Activated naive CD4-positive, alpha-beta T cell treated with Interleukin-2 at 50 U/mL for 16 hours (primary cell): Measurements from ENCODE around the gene MMP2.

ENCODE experiments used
- DNase-seq: peaks from one replicate; pipeline ENCODE4 v3.0.0-alpha.2; 2020

The MMP2 gene

GRCh38 chr16:55521792-55522191, 42.8 kb downstream of the MMP2 start:
- DNase-seq, result no peak

- no peak for DNase-seq
Observed at GRCh38 chr16:55526441-55526840, 47.4 kb downstream of the MMP2 start.

GRCh38 chr16:55527885-55528284, 48.9 kb downstream of the MMP2 start:
- DNase-seq, result no peak

- no peak for DNase-seq
Observed at GRCh38 chr16:55529018-55529417, 50.0 kb downstream of the MMP2 start.

- DNase-seq, result no peak
Observed at GRCh38 chr16:55530316-55530856, 51.4 kb downstream of the MMP2 start.

GRCh38 chr16:55532227-55532626, 53.2 kb downstream of the MMP2 start:
- DNase-seq, result no peak

- no peak for DNase-seq
Observed at GRCh38 chr16:55534756-55535155, 55.8 kb downstream of the MMP2 start.

GRCh38 chr16:55539049-55539448, 60.1 kb downstream of the MMP2 start:
- DNase-seq, result no peak

- no peak for DNase-seq
Observed at GRCh38 chr16:55539488-55539887, 60.5 kb downstream of the MMP2 start.

- no peak for DNase-seq
Observed at GRCh38 chr16:55540221-55540620, 61.2 kb downstream of the MMP2 start.

- DNase-seq, result no peak
Observed at GRCh38 chr16:55542459-55543082, 63.6 kb downstream of the MMP2 start.

- DNase-seq, result no peak
Observed at GRCh38 chr16:55543472-55543871, 64.5 kb downstream of the MMP2 start.

GRCh38 chr16:55552621-55553020, 73.6 kb downstream of the MMP2 start:
- DNase-seq, result no peak

- DNase-seq, result no peak
Observed at GRCh38 chr16:55555436-55555835, 76.4 kb downstream of the MMP2 start.
